IPS-18a (cell line): ENCODE measurements around the gene TPSG1.
"Not testable (repeated sequence)": the region's sequence is repeated elsewhere in the genome, so short reads cannot be mapped to it uniquely, and the experiment has no call there.

Experiments used
- H3K27ac ChIP-seq: one replicate; pipeline ENCODE4 v1.5.1; 2013; ENCODE audit warnings: low read length
- H3K27me3 ChIP-seq: one replicate; pipeline ENCODE4 v1.6.1; 2013; ENCODE audit warnings: mild to moderate bottlenecking, low read length; ENCODE audit not compliant: control insufficient read depth, insufficient read depth
- H3K36me3 ChIP-seq: one replicate; pipeline ENCODE4 v1.6.1; 2013; ENCODE audit warnings: low read depth, low read length; ENCODE audit not compliant: control insufficient read depth
- H3K4me1 ChIP-seq: one replicate; pipeline ENCODE4 v1.6.1; 2013; ENCODE audit warnings: low read depth, low read length; ENCODE audit not compliant: control insufficient read depth
- H3K4me3 ChIP-seq: one replicate; pipeline ENCODE4 v1.5.1; 2013; ENCODE audit warnings: low read length
- H3K9ac ChIP-seq: one replicate; pipeline ENCODE4 v1.6.1; 2013; ENCODE audit warnings: mild to moderate bottlenecking, low read length, moderate library complexity
- H3K9me3 ChIP-seq: one replicate; pipeline ENCODE4 v1.6.1; 2013; ENCODE audit warnings: low read depth, low read length; ENCODE audit not compliant: control insufficient read depth

Gene TPSG1

GRCh38 chr16:1255276-1256122 is 30.4 kb upstream of the TPSG1 start, which contains the start of gene TPSD1:
TPSD1 (plus strand) TSS chr16:1256069; CDS start chr16:1256281, 212 bp downstream.
- not testable (repeated sequence) for H3K9me3 ChIP-seq, H3K4me3 ChIP-seq, H3K36me3 ChIP-seq, H3K27ac ChIP-seq, H3K9ac ChIP-seq, H3K4me1 ChIP-seq
- peaks cover 22% of the 10 kb centered on the region for H3K27me3 ChIP-seq

GRCh38 chr16:1254821-1255220 is 29.8 kb upstream of the TPSG1 start:
- not testable (repeated sequence) for H3K4me3 ChIP-seq, H3K9ac ChIP-seq, H3K9me3 ChIP-seq, H3K36me3 ChIP-seq, H3K4me1 ChIP-seq, H3K27ac ChIP-seq
- H3K27me3 ChIP-seq = peaks cover 16% of the 10 kb centered on the region

GRCh38 chr16:1253701-1254364 is 28.8 kb upstream of the TPSG1 start:
- not testable (repeated sequence) for H3K9ac ChIP-seq, H3K9me3 ChIP-seq, H3K4me1 ChIP-seq, H3K4me3 ChIP-seq, H3K36me3 ChIP-seq, H3K27me3 ChIP-seq, H3K27ac ChIP-seq

GRCh38 chr16:1249031-1249755 is 24.1 kb upstream of the TPSG1 start:
- not testable (repeated sequence) for H3K4me1 ChIP-seq, H3K9me3 ChIP-seq, H3K4me3 ChIP-seq, H3K27ac ChIP-seq, H3K36me3 ChIP-seq, H3K9ac ChIP-seq
- H3K27me3 ChIP-seq = peaks cover 14% of the 10 kb centered on the region

- not testable (repeated sequence) for H3K27ac ChIP-seq, H3K9ac ChIP-seq, H3K4me1 ChIP-seq, H3K36me3 ChIP-seq, H3K9me3 ChIP-seq, H3K4me3 ChIP-seq
- peaks cover 14% of the 10 kb centered on the region for H3K27me3 ChIP-seq
Measured at GRCh38 chr16:1247903-1248537, 23.0 kb upstream of the TPSG1 start.

GRCh38 chr16:1245452-1246020 is 20.5 kb upstream of the TPSG1 start:
- no peak overlapping the region for H3K27ac ChIP-seq

GRCh38 chr16:1244881-1245280 is 19.8 kb upstream of the TPSG1 start:
- Histone ChIP-seq H3K27me3 (peaks cover 14% of the 10 kb centered on the region), H3K9ac (no peak overlapping the region), H3K36me3 (no peaks in the 10 kb centered on the region), H3K4me1 (no peaks in the 10 kb centered on the region), H3K27ac (no peak overlapping the region), H3K4me3 (no peak overlapping the region), H3K9me3 (no peaks in the 10 kb centered on the region)

More at GRCh38 chr16:1245452-1246020, 20.5 kb upstream of the TPSG1 start:
- Histone ChIP-seq H3K9ac (no peak overlapping the region), H3K9me3 (no peaks in the 10 kb centered on the region), H3K36me3 (no peaks in the 10 kb centered on the region), H3K27me3 (peaks cover 14% of the 10 kb centered on the region), H3K4me3 (no peak overlapping the region), H3K4me1 (no peaks in the 10 kb centered on the region)

GRCh38 chr16:1243907-1244850 is 19.1 kb upstream of the TPSG1 start:
- H3K4me1 ChIP-seq, H3K27ac ChIP-seq, H3K36me3 ChIP-seq, H3K4me3 ChIP-seq, H3K9ac ChIP-seq, H3K9me3 ChIP-seq: not testable (repeated sequence)
- peaks cover 14% of the 10 kb centered on the region for H3K27me3 ChIP-seq

GRCh38 chr16:1243363-1243762 is 18.3 kb upstream of the TPSG1 start:
- H3K36me3 ChIP-seq, H3K27ac ChIP-seq, H3K9me3 ChIP-seq, H3K4me3 ChIP-seq, H3K9ac ChIP-seq, H3K4me1 ChIP-seq: not testable (repeated sequence)
- peaks cover 14% of the 10 kb centered on the region for H3K27me3 ChIP-seq

GRCh38 chr16:1241081-1241480 is 16.0 kb upstream of the TPSG1 start:
- not testable (repeated sequence) for H3K36me3 ChIP-seq, H3K9me3 ChIP-seq, H3K9ac ChIP-seq, H3K4me1 ChIP-seq, H3K27ac ChIP-seq, H3K4me3 ChIP-seq, H3K27me3 ChIP-seq
